Neural crest cell (in vitro differentiated cells): ENCODE measurements around the gene PPT1. TPM values are rescaled to one million over a fixed set of nuclear protein-coding genes. Genes with fewer than 3 reads are reported as not detected.
"Not testable (repeated sequence)": the region's sequence is repeated elsewhere in the genome, so short reads cannot be mapped to it uniquely, and the experiment has no call there.

Experiments used
- DNase-seq: peaks from one replicate; pipeline ENCODE4 v3.0.0; 2021; ENCODE audit warnings: low read depth, mixed read lengths, low spot score
- H3K27ac Mint-ChIP-seq: one replicate; pipeline ENCODE4 v1.8.0; 2021; ENCODE audit warnings: mild to moderate bottlenecking, mixed read lengths; ENCODE audit not compliant: unreplicated experiment
- H3K27me3 Mint-ChIP-seq: 2 replicates; pipeline ENCODE4 v1.8.0; 2021; ENCODE audit warnings: low read depth, mild to moderate bottlenecking, mixed read lengths
- H3K36me3 Mint-ChIP-seq: 2 replicates; pipeline ENCODE4 v1.8.0; 2021; ENCODE audit warnings: low read depth, mild to moderate bottlenecking, mixed read lengths
- H3K4me1 Mint-ChIP-seq: 2 replicates; pipeline ENCODE4 v1.8.0; 2021; ENCODE audit warnings: mixed read lengths
- H3K4me3 Mint-ChIP-seq: one replicate; pipeline ENCODE4 v1.8.0; 2021; ENCODE audit warnings: mild to moderate bottlenecking, mixed read lengths
- H3K9me3 Mint-ChIP-seq: 2 replicates; pipeline ENCODE4 v1.8.0; 2021; ENCODE audit warnings: mixed read lengths
- CTCF ChIP-seq: fragments of 200-600 bp; sonication (generic); conservative IDR thresholded peaks from 2 replicates; pipeline ENCODE4 v1.5.0; 2021; ENCODE audit warnings: antibody characterized with exemption, mild to moderate bottlenecking
- total RNA-seq: library from RNA; stranded (reverse); gene quantifications from 2 replicates; pipeline ENCODE4 v1.2.1, GENCODE V29; 2021

PPT1 gene
- total RNA-seq, 1 donor from 2014 or later, result 95.4 TPM

GRCh38 chr1:40039245-40039756 lies 57.8 kb downstream of the PPT1 start:
- peak overlapping the region; percentile 98 for H3K27ac Mint-ChIP-seq
- H3K27me3 Mint-ChIP-seq, result no peaks in the 10 kb centered on the region
- no peaks in the 10 kb centered on the region for H3K9me3 Mint-ChIP-seq
- H3K4me1 Mint-ChIP-seq, result peaks cover 47% of the 10 kb centered on the region
- no peaks in the 10 kb centered on the region for H3K36me3 Mint-ChIP-seq
- TF ChIP-seq CTCF, result peak; percentile 28
- no peak for DNase-seq
- H3K4me3 Mint-ChIP-seq, result peak overlapping the region; percentile 97

GRCh38 chr1:40038697-40039096 lies 58.4 kb downstream of the PPT1 start:
- no peak overlapping the region for H3K27ac Mint-ChIP-seq
- H3K4me3 Mint-ChIP-seq, result peak overlapping the region; percentile 97
- no peaks in the 10 kb centered on the region for H3K9me3 Mint-ChIP-seq
- no peak for DNase-seq
- TF ChIP-seq CTCF, result no peak
- H3K4me1 Mint-ChIP-seq, result peaks cover 41% of the 10 kb centered on the region
- no peaks in the 10 kb centered on the region for H3K36me3 Mint-ChIP-seq
- H3K27me3 Mint-ChIP-seq, result no peaks in the 10 kb centered on the region

GRCh38 chr1:40037254-40037653 lies 59.8 kb downstream of the PPT1 start:
- not testable (repeated sequence) for H3K36me3 Mint-ChIP-seq, H3K4me3 Mint-ChIP-seq, H3K27ac Mint-ChIP-seq, H3K9me3 Mint-ChIP-seq, H3K27me3 Mint-ChIP-seq, DNase-seq
- peaks cover 36% of the 10 kb centered on the region for H3K4me1 Mint-ChIP-seq

GRCh38 chr1:40036574-40036973 lies 60.5 kb downstream of the PPT1 start:
- H3K27me3 Mint-ChIP-seq, result no peaks in the 10 kb centered on the region

GRCh38 chr1:40034869-40035268 lies 62.2 kb downstream of the PPT1 start:
- Mint-ChIP-seq H3K9me3 (no peaks in the 10 kb centered on the region), H3K4me1 (peaks cover 17% of the 10 kb centered on the region), H3K36me3 (no peaks in the 10 kb centered on the region), H3K27ac (no peak overlapping the region), H3K4me3 (no peak overlapping the region), H3K27me3 (no peaks in the 10 kb centered on the region)
- DNase-seq, result no peak
- no peak for TF ChIP-seq CTCF

More at GRCh38 chr1:40036574-40036973, 60.5 kb downstream of the PPT1 start:
- H3K4me3 Mint-ChIP-seq, result peak overlapping the region; percentile 14
- DNase-seq, result no peak
- no peak for TF ChIP-seq CTCF
- H3K36me3 Mint-ChIP-seq, result no peaks in the 10 kb centered on the region
- peaks cover 31% of the 10 kb centered on the region for H3K4me1 Mint-ChIP-seq
- no peaks in the 10 kb centered on the region for H3K9me3 Mint-ChIP-seq
- no peak overlapping the region for H3K27ac Mint-ChIP-seq

- H3K4me3 Mint-ChIP-seq, result no peak overlapping the region
- DNase-seq, result peak; percentile 53
- peaks cover 5% of the 10 kb centered on the region for H3K27me3 Mint-ChIP-seq
- H3K27ac Mint-ChIP-seq, result no peak overlapping the region
- H3K36me3 Mint-ChIP-seq, result no peaks in the 10 kb centered on the region
- H3K9me3 Mint-ChIP-seq, result no peaks in the 10 kb centered on the region
- H3K4me1 Mint-ChIP-seq, result peaks cover 4% of the 10 kb centered on the region
- peak; percentile 82 for TF ChIP-seq CTCF
These were observed 64.7 kb downstream of the PPT1 start for GRCh38 chr1:40032240-40032891.
